Vagina (tissue), 2 donors: ENCODE data around the gene CDR2L. TPM values are rescaled to one million over a fixed set of nuclear protein-coding genes. Genes with fewer than 3 reads are reported as not detected.

Experiments used
- DNase-seq, 2 donors: peaks; one replicate each; pipeline ENCODE4 v3.0.0-alpha.2; 2017; ENCODE audit errors: extremely low spot score in 2 of 2
- H3K27ac ChIP-seq: fragments of 200-600 bp; sonication (generic); one replicate; pipeline ENCODE4 v1.5.1; 2019
- H3K27me3 ChIP-seq: fragments of 200-600 bp; sonication (generic); one replicate; pipeline ENCODE4 v1.5.1; 2019
- H3K36me3 ChIP-seq, 2 donors: fragments of 200-600 bp; sonication (generic); one replicate each; pipeline ENCODE4 v1.5.1; 2017 to 2019
- H3K4me1 ChIP-seq: fragments of 200-600 bp; sonication (generic); one replicate; pipeline ENCODE4 v1.5.1; 2019
- H3K4me3 ChIP-seq, 2 donors: fragments of 200-600 bp; sonication (generic); 1 replicate in 1 of 2; 2 replicates in 1 of 2; pipeline ENCODE4 v1.5.1; 2016 to 2019
- H3K9me3 ChIP-seq: fragments of 200-600 bp; sonication (generic); one replicate; pipeline ENCODE4 v1.5.1; 2019
- POLR2A ChIP-seq, 2 donors: fragments of 450-650 bp; IDR thresholded peaks; one replicate each; pipeline ENCODE4 v1.6.1; 2017; ENCODE audit warnings: antibody characterized with exemption in 2 of 2, mild to moderate bottlenecking in 2 of 2, moderate library complexity in 2 of 2
- POLR2AphosphoS5 ChIP-seq, 2 donors: sonication (generic); formaldehyde crosslinking; IDR thresholded peaks; one replicate each; pipeline ENCODE4 v1.9.0; 2017; ENCODE audit warnings: antibody characterized with exemption in 2 of 2, mild to moderate bottlenecking in 2 of 2, low read depth in 1 of 2; ENCODE audit not compliant: insufficient read depth in 1 of 2
- intact Hi-C: fragments of 100-400 bp; cut with DNase I; formaldehyde crosslinking; loops from one replicate; pipeline ENCODE4 v1.15.1; 2023
- total RNA-seq: library from RNA; depleted of rRNA; stranded (reverse); fragments of >200 nt; gene quantifications from one replicate; pipeline ENCODE4 v1.2.3, GENCODE V29; 2016
- TF ChIP-seq, protein P1 (sequence below), 3 experiments: fragments of 450-650 bp in 2 of 3; fragments of 200-600 bp in 1 of 3; sonication (generic) in 1 of 3; IDR thresholded peaks; one replicate each; pipeline ENCODE4 v1.5.1; 2017 to 2019; ENCODE audit warnings: antibody characterized with exemption in 3 of 3, mild to moderate bottlenecking in 2 of 3, moderate library complexity in 2 of 3

The CDR2L gene
- 13.5 TPM for total RNA-seq

DNA sequence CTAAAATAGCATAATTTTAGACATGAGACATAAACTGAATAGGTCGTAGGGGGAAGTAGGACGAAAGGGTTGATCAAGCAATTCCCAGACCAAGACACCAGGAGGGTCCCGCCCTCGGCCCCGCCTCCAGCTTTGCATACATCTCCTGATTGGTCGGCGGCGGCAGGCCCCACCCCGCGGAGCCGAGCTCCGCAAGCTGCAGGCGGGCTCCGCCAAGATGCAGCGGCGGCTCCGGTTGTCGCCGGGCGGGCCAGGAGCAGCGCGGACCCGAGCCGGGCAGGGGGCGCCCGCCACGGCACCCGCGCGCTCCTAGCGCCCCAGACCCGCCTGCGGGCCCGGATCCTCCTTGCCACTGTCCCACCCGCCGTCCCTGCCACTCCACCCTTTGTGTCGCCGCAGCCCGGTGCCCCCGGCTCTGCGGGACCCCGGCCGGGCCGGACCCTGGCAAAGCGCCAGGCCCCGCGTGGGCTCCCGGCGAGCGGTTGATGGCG lies at the start of gene CDR2L:
Gene CDR2L (plus strand): TSS at position 215 of the 491 bp plus-strand sequence. CDS start 412 bp downstream, outside the sequence.
- Histone ChIP-seq H3K9me3 (no peaks in the 10 kb centered on the region), H3K36me3 (no peaks in the 10 kb centered on the region), H3K27ac (peak within 1 kb of the TSS; percentile 96), H3K27me3 (no peaks in the 10 kb centered on the region), H3K4me3 (peak within 1 kb of the TSS; percentile 70 to 94), H3K4me1 (peaks cover 32% of the 10 kb centered on the region)
- intact Hi-C loops: no loop called here
- DNase-seq: peak in 1 of 2 donors; percentile 95
- TF ChIP-seq POLR2A (IDR thresholded peaks at IDR 0.05) (peak in 1 of 2 donors; percentile 92), POLR2AphosphoS5 (IDR thresholded peaks at IDR 0.05; ENCODE audit: insufficient read depth in 1 of 2, low read depth in 1 of 2) (peak in 1 of 2 donors; percentile 39)
- TF ChIP-seq, protein P1, sequence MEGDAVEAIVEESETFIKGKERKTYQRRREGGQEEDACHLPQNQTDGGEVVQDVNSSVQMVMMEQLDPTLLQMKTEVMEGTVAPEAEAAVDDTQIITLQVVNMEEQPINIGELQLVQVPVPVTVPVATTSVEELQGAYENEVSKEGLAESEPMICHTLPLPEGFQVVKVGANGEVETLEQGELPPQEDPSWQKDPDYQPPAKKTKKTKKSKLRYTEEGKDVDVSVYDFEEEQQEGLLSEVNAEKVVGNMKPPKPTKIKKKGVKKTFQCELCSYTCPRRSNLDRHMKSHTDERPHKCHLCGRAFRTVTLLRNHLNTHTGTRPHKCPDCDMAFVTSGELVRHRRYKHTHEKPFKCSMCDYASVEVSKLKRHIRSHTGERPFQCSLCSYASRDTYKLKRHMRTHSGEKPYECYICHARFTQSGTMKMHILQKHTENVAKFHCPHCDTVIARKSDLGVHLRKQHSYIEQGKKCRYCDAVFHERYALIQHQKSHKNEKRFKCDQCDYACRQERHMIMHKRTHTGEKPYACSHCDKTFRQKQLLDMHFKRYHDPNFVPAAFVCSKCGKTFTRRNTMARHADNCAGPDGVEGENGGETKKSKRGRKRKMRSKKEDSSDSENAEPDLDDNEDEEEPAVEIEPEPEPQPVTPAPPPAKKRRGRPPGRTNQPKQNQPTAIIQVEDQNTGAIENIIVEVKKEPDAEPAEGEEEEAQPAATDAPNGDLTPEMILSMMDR (IDR thresholded peaks at IDR 0.05): no peak

DNA sequence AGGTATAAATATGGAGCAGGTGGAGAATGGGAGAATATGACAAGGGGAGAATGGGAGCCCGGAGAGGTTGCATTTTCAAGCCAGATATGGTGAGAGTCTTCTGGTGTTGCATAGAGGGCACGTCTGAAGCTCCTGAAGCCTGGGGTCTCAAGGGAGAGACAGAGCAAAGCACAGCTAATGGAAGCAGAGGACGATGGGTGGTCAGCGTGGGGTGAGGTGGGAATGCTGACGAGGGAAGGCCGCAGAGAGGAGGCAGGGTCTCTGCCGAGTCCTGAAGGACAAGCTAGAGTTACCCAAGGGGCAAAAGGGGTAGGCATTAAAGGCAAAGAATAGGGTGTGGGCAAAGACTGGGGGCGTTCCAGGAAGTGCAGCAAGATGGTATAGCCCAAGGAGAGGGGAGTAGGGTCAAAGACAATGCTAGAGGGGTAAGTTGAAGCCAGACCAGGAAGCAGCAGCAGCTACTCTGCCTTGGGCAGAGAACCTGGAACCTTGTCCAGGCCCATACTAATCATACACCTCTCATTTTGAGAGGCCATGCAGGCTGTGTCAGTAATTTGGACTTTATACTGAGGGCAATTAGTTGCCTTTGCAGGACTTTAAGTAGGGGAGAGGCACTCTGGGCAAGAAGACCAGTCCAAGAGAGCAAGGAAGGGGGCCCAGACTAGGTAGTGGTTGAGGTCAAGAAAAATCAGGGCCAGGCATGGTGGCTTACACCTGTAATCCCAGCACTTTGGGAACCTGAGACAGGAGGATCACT lies 49.1 kb upstream of the CDR2L start:
- Histone ChIP-seq H3K4me1 (peaks cover 14% of the 10 kb centered on the region), H3K4me3 (no peak overlapping the region), H3K27ac (no peak overlapping the region), H3K27me3 (no peaks in the 10 kb centered on the region), H3K36me3 (no peaks in the 10 kb centered on the region), H3K9me3 (no peaks in the 10 kb centered on the region)
- no peak for DNase-seq
- intact Hi-C loops: no loop called here
- TF ChIP-seq POLR2A (IDR thresholded peaks at IDR 0.05): no peak

DNA sequence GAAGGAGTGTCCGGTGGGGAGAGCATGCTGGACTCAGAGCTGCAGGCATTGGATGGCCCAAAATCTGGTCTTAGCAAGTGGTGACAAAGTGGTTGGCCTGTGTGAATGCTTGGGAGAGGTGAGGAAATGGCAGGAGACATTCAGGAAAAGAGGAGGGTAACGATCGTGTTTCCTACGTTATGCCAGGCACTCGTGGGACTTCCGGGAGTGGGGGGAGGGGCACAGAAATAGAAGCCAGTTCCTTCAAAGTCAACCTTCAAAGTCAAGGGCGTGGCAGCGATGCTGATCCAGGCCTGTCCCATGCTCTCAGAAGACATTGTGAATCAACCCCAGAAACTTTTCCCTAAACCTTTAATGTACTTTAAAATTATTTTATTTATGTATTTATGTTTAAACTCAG lies 47.9 kb upstream of the CDR2L start:
- Histone ChIP-seq H3K9me3 (no peaks in the 10 kb centered on the region), H3K27me3 (no peaks in the 10 kb centered on the region), H3K4me1 (peaks cover 14% of the 10 kb centered on the region), H3K4me3 (no peak overlapping the region), H3K27ac (no peak overlapping the region), H3K36me3 (no peaks in the 10 kb centered on the region)
- TF ChIP-seq, protein P1 (IDR thresholded peaks at IDR 0.05): no peak
- TF ChIP-seq POLR2A (IDR thresholded peaks at IDR 0.05) (no peak), POLR2AphosphoS5 (IDR thresholded peaks at IDR 0.05; ENCODE audit: insufficient read depth in 1 of 2, low read depth in 1 of 2) (no peak)
- no peak for DNase-seq
- intact Hi-C loops: no loop called here

DNA sequence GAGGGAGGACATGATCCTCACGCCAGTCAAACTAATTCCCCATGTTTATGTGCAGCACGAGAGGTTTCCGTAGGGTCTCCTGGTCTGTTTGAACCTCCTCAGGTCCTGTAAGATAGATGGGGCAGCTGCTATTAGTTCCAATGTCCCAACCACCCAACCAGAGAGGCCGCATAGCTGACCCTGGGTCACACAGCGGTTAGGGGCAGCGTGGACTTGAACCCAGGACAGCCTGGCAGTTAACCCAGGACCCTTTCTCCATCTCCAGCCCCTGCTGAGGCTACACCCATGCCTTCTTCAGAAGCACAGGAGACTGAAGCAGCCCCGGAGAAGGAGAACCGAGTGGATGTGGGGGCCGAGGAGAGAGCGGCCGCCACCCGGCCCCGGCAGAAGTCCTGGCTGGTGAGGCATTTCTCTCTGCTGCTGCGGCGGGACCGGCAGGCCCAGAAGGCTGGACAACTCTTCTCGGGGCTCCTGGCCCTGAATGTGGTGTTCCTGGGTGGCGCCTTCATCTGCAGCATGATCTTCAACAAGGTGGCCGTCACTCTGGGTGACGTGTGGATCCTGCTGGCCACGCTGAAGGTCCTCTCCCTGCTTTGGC lies 46.2 kb upstream of the CDR2L start:
- no peaks in the 10 kb centered on the region for H3K27me3 ChIP-seq
- H3K4me3 ChIP-seq: no peak overlapping the region
- TF ChIP-seq POLR2A (IDR thresholded peaks at IDR 0.05) (no peak), POLR2AphosphoS5 (IDR thresholded peaks at IDR 0.05; ENCODE audit: insufficient read depth in 1 of 2, low read depth in 1 of 2) (no peak)
- TF ChIP-seq, protein P1 (IDR thresholded peaks at IDR 0.05): no peak
- DNase-seq: no peak
- no peak overlapping the region for H3K27ac ChIP-seq
- H3K9me3 ChIP-seq: no peaks in the 10 kb centered on the region
- peaks cover 4% of the 10 kb centered on the region for H3K4me1 ChIP-seq
- intact Hi-C loops: no loop called here
- H3K36me3 ChIP-seq: no peaks in the 10 kb centered on the region

DNA sequence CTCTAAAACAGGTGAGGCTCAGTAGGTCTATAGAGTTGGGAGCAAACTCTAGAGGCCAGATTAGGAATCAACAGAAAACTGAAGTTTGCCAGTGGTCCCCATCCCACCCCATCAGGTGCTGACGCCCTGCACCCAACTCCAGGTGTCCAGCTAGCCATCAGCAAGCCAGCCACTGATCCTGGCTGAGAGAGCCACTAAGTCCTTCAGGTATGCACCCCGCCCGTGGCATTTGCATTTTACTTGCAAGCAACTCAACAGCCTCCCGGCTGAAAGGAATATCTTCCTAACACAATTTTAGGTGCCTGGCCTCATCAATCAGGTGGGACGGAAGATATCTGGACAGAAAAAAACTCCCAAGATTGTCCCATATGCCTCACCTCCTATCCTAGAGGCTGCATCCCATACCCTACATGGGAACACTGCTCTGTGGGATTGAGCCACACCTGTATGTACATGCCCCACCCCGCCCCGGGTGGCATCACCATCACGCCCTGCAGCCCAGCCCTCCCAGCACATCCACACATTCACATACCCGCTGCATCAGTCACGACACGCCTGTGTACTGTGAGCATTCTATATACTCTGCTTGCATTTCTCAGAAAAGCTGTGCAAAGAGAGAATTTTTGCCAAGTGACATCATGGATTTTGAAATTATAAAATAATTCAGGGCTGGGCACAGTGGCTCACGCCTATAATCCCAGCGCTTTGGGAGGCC lies 43.5 kb upstream of the CDR2L start:
- H3K36me3 ChIP-seq: no peaks in the 10 kb centered on the region
- H3K4me1 ChIP-seq: no peaks in the 10 kb centered on the region
- TF ChIP-seq POLR2A (IDR thresholded peaks at IDR 0.05): no peak
- TF ChIP-seq POLR2AphosphoS5 (IDR thresholded peaks at IDR 0.05; ENCODE audit: insufficient read depth in 1 of 2, low read depth in 1 of 2): peak; percentile 20 to 22
- intact Hi-C loops: no loop called here
- no peaks in the 10 kb centered on the region for H3K9me3 ChIP-seq
- H3K27me3 ChIP-seq: no peaks in the 10 kb centered on the region
- no peak for DNase-seq
- H3K27ac ChIP-seq: no peak overlapping the region
- no peak overlapping the region for H3K4me3 ChIP-seq
